HG03469 (cell line): ENCODE measurements around the gene UBQLN4.
"Not testable (repeated sequence)": the region's sequence is repeated elsewhere in the genome, so short reads cannot be mapped to it uniquely, and the experiment has no call there.

Experiments
- ATAC-seq: cut with Tn5 transposase; IDR thresholded peaks from one replicate; pipeline ENCODE4 v1.9.1; 2021; ENCODE audit warnings: mild to moderate bottlenecking, moderate library complexity, moderate number of reproducible peaks; ENCODE audit not compliant: unreplicated experiment

UBQLN4 gene

DNA sequence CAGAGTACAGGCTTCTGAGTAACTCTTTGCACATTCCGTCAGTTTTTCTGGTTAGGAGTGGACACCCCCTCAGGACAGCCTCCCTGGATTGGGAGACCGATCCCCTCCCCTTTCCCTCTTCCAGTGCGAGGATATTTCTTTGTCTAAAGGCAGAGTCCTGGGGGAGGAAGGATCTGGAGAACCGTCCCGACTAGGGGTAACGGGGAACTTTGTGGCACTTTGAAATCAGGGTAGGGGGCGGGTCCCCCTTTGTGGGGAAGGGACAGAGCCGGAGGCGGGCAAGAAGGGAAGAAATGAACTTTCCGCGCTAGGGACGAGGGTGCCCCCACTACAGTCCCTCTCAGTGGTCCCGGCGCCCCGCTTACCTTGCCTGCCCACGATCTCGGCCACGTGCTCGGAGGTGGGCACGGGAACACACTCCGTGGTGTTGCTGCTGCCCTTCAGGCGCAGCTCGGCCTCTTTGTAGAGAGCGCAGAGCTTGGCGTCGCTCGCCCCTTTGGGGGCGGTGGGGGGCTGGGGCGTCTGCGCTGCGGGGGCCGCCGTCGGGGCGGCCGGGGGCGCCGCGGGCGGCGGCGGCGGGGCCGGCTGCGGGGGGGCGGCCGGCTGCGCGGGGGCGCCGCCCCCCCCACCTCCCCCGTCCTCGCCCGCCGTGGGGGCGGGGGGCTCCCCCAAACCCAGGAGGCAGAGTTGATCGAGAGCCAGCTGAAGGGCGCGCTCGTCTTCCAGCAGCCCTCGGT lies 27.8 kb upstream of the UBQLN4 start:
- no peak for ATAC-seq

DNA sequence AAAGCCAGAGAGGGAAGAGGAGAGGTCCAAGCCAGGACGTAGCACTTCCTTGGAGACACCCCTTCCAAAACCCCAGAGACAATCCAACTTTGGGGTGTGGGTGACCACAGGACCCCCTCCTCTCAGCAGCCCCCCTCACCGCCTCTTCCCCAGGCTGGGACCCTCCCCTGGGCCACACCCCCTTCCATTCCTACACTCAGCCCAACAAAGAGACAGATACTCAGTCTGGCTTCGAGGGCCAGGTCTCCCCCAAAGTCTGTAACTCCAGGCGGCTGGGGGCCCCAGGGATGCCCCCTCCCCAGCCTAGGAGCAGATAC lies 27.2 kb upstream of the UBQLN4 start:
- no peak for ATAC-seq

DNA sequence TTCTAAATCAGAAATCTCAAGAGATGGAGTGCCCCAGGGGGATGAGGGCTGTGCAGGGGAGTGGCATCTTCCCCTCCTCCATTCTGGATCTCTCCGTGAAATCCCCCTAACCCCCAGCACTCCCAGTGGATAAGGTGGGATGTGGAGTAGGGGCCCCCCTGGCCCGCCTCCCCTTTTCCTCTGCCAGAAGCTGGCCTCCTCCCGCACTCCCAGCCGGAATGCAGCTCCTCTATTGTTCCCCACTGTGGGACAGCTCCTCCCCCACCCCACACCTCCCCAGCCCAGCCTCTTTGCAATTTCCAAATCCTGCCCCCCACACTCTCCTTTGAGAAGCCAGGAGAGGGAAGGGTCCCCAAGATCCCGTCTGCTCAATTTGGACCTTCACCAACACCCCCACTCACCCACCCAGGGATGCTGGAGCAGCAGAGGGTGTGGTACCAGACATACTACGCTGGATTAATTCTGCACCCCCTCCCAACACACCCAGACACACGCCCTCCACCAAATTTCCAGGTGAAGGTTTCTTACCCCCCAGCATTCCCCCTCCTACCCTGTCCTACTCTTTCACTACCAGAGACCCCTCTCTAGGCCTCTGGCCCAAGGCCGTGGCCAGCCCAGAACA lies 26.8 kb upstream of the UBQLN4 start:
- no peak for ATAC-seq

DNA sequence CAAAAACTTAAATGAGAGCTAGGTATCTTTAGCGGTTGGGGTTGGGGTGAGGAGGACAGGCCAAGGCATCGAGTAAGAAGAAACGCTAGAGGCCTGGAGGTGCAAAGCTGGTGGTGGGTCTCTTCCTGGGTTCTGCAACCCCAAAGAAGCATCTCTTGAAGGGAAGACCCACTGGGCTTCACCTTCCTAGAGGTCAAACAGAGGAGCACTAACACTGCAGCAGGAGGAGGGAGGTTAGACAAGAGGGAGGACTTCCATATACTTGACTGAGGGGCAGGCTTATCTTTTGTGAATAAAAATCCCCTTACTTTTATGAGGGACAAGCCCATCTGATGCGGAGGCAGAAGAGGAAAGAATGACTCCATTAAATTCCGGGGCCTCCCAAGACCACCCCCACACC lies 26.2 kb upstream of the UBQLN4 start:
- no peak for ATAC-seq

DNA sequence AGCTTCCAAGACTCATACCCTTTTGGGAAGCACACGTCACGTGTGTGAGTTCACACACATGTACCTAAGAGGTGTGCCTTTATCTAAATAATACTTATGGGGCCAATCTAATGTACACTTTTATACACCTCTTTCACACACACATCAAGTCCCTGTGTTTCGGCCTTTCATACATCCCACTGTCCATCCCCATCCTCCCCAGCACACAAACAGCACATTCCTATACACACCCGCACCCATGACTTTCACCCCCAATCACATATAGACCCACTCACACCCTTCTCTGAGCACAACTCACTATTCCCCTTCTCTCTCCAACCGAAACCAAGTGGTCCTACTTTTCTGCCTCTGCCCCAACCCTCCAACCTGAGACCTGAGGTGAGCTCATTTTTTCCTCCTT lies 25.1 kb upstream of the UBQLN4 start:
- ATAC-seq: no peak

DNA sequence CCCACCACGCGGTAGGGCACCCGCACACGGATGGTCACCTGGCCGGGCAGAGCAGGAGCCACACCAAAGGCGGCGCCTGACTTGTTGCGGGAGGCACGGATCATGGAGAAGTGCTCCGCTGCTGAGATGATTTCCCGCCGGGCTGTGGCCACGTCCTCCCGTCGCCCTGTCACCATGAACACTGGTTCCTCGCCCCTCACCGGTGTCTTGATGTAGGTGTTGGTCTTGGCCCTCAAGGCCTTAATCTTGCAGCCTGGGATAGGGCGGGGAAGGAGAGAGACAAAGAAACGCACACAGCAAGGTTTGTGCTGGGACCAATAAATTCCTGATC lies 23.8 kb upstream of the UBQLN4 start:
- no peak for ATAC-seq

DNA sequence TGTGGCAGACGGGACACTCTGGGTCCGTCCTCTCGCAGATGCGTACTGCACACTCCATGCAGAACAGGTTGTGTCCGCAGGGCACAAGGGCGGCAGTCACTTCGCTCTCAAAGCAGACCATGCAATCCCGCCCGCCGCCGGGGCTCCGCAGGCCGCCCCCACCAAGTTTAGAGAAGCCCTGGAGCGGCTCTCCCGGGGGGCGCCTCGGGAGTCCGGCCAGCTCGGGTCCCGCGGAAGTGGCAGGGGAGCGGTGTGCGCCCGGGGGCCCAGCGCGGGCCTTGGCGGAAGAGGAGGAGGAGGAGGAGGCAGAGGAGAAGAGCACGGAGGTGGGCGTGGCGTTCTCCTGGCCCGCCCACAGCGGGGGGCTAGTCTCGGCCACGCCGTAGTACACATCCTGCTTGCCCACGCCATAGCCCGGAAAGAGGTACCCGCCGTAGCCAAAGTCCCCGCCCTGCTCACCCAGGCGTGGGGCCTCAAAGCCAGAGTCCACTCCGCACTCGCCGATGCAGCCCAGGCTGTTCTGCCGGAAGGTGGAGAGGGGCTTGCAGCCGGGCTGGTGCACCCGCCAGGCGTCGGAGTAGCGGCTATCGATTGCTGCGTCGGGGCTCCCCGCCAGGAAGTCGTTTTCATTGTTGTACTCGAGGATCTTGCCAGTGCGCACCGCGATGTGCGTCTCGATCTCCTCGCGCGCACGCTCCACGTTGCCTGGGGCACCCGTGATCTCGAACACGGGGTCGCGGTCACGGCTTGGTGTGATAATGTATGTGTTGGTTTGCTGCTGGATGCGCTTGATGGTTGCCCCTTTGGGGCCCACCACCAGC lies 23.2 kb upstream of the UBQLN4 start:
- ATAC-seq: no peak

DNA sequence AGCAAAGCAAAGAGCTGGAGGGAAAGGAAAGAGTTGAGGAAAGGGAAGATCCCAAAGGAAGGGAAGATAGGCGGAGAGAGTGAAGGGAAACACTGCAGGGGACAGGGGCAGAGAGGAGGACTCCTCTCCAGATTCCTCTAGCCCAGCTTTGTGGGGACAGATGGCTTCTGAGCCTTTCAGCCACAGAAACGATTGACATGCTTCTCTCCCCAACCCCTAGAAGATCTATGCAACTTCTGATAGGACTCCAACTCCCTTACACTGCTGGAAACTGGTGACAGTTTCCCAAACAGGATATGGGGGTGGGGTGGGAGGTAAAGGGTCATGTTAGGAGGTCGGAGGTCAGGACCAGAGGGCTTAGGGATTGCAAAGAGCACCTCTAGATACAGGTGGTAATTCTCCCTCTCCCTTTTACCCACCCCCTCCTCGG lies 22.2 kb upstream of the UBQLN4 start:
- ATAC-seq: no peak

DNA sequence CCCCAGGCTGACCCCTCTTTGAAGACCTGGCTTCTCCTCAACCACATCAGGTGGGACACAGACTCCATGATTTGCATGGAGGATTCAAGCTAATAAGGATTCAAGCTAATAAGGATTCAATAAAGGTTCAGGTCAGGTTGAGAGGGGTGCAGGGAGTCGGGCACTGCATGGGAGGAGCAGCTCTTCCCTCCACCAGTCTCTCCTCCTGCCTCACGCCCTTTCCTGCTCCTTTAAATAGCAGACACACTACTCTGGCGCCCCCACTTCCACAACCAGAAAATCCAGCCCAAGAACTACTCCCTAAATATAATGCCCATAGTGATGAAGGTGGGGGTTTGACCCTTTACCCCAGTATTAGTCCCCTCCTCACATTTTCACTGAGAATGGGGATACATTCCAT lies 21.6 kb upstream of the UBQLN4 start:
- ATAC-seq: no peak

DNA sequence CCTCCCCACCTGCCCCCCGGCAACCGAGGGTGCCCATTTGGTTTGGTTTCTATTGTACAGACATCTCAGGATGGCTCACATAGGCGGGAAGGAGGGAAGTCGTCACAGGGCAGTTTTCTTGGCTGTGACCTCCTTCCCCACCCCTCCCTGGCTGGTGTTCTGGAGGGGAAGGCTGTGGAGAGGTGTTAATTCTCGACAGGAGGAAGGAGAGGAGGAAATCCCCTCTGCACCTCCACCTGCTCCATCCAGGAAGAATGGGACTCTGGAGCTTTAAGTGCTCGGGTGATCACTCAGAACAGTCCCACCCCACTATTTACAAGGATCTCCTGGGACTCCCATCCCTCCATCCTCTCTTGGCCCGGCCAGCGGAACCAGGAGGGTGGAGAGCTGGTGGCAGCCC lies 21.1 kb upstream of the UBQLN4 start:
- ATAC-seq: no peak

DNA sequence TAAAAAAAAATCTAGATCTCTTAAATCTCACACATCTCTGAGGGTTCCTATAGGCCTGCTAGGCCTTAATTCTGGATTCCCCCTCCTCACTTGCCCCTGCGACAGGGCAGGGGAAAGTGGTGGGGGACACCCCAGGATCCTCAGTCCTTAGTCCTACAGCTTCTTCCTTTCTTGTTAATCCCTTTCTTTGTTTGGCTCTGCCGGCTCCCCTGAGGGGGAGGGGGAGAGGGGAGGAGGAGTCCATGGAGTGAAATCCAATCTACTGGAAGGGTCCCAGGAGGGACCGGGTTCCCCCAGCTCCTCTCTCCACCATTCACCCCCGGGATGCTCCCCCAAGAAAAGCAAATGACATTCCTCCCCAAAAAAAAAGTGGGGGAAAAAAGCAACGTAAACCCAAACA lies 20.1 kb upstream of the UBQLN4 start:
- ATAC-seq: no peak

DNA sequence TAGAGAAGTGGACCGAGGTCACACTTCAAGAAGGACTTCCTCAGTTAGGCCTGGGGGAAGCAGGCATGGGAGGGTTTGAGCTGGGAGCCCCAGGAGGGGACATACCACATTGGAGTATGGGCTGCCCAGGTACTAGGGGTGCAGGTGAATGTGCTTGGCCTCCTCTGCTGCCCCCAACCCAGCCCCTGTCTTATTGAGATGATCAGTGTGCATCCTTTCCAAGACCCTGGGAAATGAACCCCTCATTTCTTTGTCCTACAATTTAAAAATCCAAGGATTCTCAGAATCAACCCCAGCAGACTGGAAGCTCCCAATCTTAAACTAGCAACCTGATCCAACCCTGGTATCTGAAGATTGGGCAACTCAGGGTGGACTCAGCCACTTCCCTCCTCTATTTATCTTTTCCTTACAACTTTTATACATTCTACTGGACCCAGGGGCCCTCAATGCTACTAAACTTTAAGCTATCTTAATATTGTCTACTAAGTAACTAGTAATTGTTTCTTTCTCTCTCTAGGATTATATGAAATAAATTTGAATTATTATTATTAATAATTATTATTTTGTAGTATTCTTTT lies 19.6 kb upstream of the UBQLN4 start:
- ATAC-seq: no peak

DNA sequence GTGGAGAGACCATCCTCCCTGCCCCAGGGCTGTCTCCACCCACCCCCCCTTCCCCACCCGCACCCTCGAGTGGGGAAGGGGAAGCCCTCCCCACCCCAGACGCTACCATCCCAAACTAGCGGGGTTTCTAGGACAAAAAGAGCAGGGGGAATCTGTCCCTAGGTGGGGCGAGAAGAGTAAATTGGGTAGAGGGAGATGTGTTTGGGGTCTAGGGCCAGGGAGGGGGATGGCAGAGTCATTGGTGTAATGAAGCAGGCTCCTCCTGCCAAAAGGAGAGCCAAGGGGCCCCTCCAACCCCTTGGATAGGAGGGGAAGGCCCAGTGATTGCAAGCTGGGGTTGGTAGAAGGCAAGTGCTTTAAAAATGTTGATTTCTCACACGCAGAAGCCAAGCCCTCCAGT lies 18.7 kb upstream of the UBQLN4 start:
- no peak for ATAC-seq

DNA sequence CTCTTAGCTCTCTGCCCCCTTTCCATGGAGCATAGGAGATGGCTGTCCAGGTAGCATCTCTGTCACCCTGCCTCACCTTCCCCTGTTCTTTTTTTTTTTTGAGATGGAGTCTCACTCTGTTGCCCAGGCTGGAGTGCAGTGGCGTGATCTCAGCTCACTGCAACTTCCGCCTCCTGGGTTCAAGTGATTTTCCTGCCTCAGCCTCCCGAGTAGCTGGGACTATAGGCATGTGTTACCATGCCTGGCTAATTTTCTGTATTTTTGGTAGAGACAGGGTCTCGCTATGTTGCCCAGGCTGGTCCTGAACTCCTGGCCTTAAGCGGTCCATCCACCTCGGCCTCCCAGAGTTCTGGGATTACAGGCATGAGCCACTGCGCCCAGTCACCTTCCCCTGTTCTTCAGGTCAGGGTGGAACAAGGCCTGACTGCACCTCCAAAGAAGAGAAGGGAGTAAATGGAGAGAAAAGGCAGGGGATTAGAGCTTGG lies 17.8 kb upstream of the UBQLN4 start:
- not testable (repeated sequence) for ATAC-seq

DNA sequence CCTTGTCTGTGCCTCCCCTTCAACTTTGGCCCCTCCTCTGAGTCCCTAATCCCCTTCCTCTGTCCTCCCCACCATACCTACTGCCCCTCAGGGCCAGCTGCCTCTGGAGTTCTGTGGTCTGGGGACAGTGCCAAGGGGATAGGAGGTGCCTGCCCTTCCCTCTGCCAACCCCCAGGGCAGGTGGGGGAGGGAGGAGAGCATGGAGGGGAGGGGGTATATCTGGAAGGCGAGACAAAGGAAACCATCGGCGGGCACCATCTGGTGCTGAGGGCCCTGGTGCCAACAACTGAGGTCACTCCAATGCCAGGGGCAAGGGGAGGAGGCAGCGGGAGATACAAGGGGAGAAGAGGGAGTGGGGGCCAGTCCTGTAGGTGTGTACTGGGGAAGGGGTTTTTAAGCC lies 16.9 kb upstream of the UBQLN4 start:
- ATAC-seq: no peak

DNA sequence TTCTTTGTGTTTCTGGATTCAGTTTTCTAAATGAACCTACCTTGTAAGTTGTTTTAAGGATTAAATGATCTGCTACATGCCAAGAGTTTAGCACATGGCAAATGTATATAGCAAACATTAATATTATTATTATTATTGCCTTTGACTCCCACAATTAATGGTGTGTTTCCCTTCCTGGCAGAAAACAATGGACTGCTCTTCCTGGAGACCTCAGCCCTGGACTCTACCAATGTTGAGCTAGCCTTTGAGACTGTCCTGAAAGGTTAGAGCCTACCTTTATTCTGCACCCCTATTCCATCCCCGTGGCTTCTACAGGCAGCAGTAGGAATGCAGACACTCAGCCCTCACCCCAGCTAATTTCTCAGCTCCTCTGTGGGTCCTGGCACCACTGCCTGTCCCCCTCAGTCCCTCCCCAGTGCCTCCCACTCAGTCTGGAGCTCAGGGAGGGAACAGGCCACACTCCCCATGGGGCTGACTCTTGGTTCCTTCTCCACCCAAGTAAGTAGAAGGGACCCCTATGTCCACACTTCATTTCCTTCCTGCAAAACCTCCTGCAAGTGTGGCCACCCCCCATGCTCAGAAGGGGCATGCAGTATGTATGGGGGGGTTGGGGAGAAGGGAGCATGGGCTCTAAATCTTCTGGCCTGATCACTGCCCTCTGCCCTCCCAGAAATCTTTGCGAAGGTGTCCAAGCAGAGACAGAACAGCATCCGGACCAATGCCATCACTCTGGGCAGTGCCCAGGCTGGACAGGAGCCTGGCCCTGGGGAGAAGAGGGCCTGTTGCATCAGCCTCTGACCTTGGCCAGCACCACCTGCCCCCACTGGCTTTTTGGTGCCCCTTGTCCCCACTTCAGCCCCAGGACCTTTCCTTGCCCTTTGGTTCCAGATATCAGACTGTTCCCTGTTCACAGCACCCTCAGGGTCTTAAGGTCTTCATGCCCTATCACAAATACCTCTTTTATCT lies 16.2 kb upstream of the UBQLN4 start:
- no peak for ATAC-seq

DNA sequence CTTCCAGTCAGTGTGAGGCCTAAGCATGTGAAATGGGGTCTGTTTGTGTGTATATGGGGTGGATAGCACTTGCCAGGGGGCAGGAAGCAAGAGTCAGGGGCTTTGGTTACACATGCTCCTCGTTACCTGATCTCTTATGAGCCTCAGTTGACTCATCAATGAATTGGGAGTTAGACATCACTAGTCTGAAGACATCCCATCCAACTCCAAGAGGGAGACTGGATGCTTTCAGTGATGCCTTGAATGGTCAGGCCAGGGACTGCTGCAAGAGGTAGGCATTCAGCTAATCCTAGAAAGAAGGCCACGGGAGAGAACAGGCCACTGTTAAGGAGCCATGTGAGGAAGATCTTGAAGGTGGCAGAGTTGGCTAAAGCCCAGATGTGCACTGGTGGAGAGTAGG lies 13.7 kb upstream of the UBQLN4 start:
- ATAC-seq: no peak

DNA sequence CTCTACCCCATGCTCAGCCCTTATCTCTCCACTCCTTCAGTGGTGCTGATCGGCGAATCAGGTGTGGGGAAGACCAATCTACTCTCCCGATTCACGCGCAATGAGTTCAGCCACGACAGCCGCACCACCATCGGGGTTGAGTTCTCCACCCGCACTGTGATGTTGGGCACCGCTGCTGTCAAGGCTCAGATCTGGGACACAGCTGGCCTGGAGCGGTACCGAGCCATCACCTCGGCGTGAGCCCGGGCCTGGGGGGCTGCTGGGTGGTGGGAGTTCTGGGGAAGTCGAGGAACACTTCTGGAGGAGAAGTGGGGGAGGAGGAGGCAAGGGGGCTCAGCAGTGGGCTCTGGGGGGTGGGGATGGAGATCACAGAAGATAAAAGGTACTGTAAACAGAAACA lies 12.3 kb upstream of the UBQLN4 start:
- ATAC-seq: no peak

DNA sequence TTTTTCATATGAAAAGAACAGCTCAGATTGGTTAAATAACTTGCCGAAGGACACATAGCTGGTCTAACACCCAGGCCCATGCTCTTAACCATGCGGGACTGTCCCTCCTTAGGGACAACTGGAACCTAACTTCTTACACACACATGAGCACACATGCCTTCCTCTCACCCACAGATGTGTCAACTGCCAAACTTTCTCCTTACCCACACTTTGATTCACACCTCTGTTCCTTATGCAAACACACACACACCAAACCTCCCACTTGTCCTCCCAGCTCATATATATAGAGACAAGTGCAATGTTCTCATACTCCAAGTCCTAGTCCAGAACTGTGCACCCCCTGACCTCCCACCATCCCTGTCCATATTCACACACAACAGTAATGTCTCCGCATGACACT lies 11.6 kb upstream of the UBQLN4 start:
- ATAC-seq: no peak

DNA sequence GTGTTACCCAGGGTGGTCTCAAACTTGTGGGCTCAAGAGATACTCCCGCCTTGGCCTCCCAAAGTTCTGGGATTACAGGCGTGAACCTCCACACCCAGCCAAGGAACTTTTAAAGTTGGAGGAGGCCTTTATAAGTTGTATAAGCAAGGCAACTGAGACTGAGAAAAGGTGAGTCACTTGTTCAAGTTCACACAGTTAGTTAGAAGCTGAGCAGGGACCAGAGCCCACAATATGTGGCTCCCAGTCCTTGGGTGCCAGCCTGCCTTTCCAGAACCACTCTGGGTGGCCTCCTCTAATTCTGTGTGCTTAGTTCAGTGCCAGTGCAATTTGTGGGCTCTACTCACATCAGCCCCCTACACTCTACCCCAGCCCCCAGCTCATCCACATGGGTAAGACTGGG lies 11.0 kb upstream of the UBQLN4 start:
- no peak for ATAC-seq

DNA sequence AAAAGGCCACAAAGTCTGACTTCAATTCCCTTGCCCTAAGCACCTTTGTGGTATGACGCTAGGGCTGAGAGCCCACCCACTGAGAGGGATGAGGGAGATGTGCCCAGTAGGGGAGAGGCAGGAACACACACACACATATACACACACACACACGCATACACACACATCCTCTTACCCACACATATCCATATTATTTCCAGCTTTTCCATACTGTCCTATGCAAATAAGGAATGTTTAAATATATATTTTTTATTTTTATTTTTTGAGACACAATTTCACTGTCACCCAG lies 10.3 kb upstream of the UBQLN4 start:
- no peak for ATAC-seq
